ENCODE data around the gene SOX2.

GRCh38 chr3:181692311-181693145 is 19.2 kb upstream of the SOX2 start:
- TF ChIP-seq CSDC2 (CRISPR knock-in tag; IDR thresholded peaks at IDR 0.05) (no peak), ZFP30 (CRISPR knock-in tag; IDR thresholded peaks at IDR 0.05) (no peak), RARB (CRISPR knock-in tag; IDR thresholded peaks at IDR 0.05) (no peak), ZFP3 (CRISPR knock-in tag; IDR thresholded peaks at IDR 0.05) (no peak), SNAI2 (CRISPR knock-in tag; IDR thresholded peaks at IDR 0.05) (no peak), ZNF8 (CRISPR knock-in tag; IDR thresholded peaks at IDR 0.05) (no peak), PATZ1 (CRISPR knock-in tag; IDR thresholded peaks at IDR 0.05; ENCODE audit: borderline replicate concordance) (no peak), ESRRG (CRISPR knock-in tag; IDR thresholded peaks at IDR 0.05) (no peak), CSRNP3 (CRISPR knock-in tag; IDR thresholded peaks at IDR 0.05) (no peak), ZNF565 (CRISPR knock-in tag; conservative IDR thresholded peaks at IDR 0.05; ENCODE audit: low read depth) (no peak), ARNTL (CRISPR knock-in tag; IDR thresholded peaks at IDR 0.05; ENCODE audit: borderline replicate concordance, low read depth) (no peak)
